HEK293 (cell line): ENCODE measurements around the gene TRAPPC12.

Source experiments
- CTCF ChIA-PET: fragments of 350-600 bp; formaldehyde crosslinking; extraction: SDS; loops from one replicate; lab custom pipeline; 2021; ENCODE audit warnings: antibody characterized with exemption; lab: Yijun Ruan, JAX
- POLR2A ChIA-PET: fragments of 300-600 bp; formaldehyde crosslinking; extraction: SDS; loops from one replicate; lab custom pipeline; 2020; ENCODE audit warnings: antibody characterized with exemption, inconsistent platforms; lab: Yijun Ruan, JAX
- H3K27ac ChIP-seq: fragments of 200-500 bp; sonication (Bioruptor generic); 2 replicates; pipeline ENCODE4 v1.5.1; 2014; ENCODE audit warnings: low read depth, low read length, control low read depth, inconsistent platforms; ENCODE audit errors: extremely low read depth
- H3K36me3 ChIP-seq, 2 experiments: fragments of 200-500 bp in 1 of 2; sonication (Bioruptor generic) in 1 of 2; 1 replicate in 1 of 2; 2 replicates in 1 of 2; pipeline ENCODE4 v1.5.1; 2014 to 2017; ENCODE audit warnings: inconsistent platforms in 2 of 2, low read length in 2 of 2; ENCODE audit not compliant: control insufficient read depth in 2 of 2, insufficient read depth in 1 of 2
- H3K4me1 ChIP-seq: fragments of 200-500 bp; sonication (Bioruptor generic); 2 replicates; pipeline ENCODE4 v1.5.1; 2014; ENCODE audit warnings: mild to moderate bottlenecking, low read length, inconsistent platforms; ENCODE audit not compliant: control insufficient read depth, insufficient read depth
- H3K4me3 ChIP-seq: 2 replicates; pipeline ENCODE4 v1.5.1; 2011; ENCODE audit warnings: low read depth, mild to moderate bottlenecking, control low read depth, low read length, moderate library complexity
- H3K9me3 ChIP-seq: fragments of 200-500 bp; sonication (Bioruptor generic); 2 replicates; pipeline ENCODE4 v1.5.1; 2014; ENCODE audit warnings: low read depth, low read length, inconsistent platforms; ENCODE audit not compliant: control insufficient read depth, insufficient read depth
- OVOL3 ChIP-seq: fragments of 450-650 bp; formaldehyde crosslinking; IDR thresholded peaks from 2 replicates; pipeline ENCODE4 v1.5.1; 2016; ENCODE audit warnings: missing biosample characterization, missing genetic modification characterization
- PATZ1 ChIP-seq: fragments of 450-650 bp; formaldehyde crosslinking; IDR thresholded peaks from 2 replicates; pipeline ENCODE4 v1.5.1; 2016; ENCODE audit warnings: missing biosample characterization, missing genetic modification characterization
- ZNF121 ChIP-seq: fragments of 450-650 bp; formaldehyde crosslinking; IDR thresholded peaks from 2 replicates; pipeline ENCODE4 v1.5.1; 2016; ENCODE audit warnings: missing biosample characterization, missing genetic modification characterization
- ZNF155 ChIP-seq: fragments of 450-650 bp; formaldehyde crosslinking; IDR thresholded peaks from 2 replicates; pipeline ENCODE4 v1.5.1; 2016; ENCODE audit warnings: missing biosample characterization, missing genetic modification characterization
- ZNF26 ChIP-seq: fragments of 450-650 bp; formaldehyde crosslinking; IDR thresholded peaks from 2 replicates; pipeline ENCODE4 v1.5.1; 2016; ENCODE audit warnings: missing biosample characterization, missing genetic modification characterization
- ZNF501 ChIP-seq: fragments of 450-650 bp; formaldehyde crosslinking; IDR thresholded peaks from 2 replicates; pipeline ENCODE4 v1.5.1; 2016; ENCODE audit warnings: missing biosample characterization, missing genetic modification characterization
- ZNF544 ChIP-seq: fragments of 450-650 bp; formaldehyde crosslinking; IDR thresholded peaks from 2 replicates; pipeline ENCODE4 v1.5.0; 2017; ENCODE audit warnings: missing biosample characterization, missing genetic modification characterization
- ZNF624 ChIP-seq: fragments of 450-650 bp; formaldehyde crosslinking; IDR thresholded peaks from 2 replicates; pipeline ENCODE4 v1.5.1; 2017; ENCODE audit warnings: missing biosample characterization, missing genetic modification characterization
- ZNF777 ChIP-seq: fragments of 450-650 bp; formaldehyde crosslinking; IDR thresholded peaks from 2 replicates; pipeline ENCODE4 v1.5.1; 2017; ENCODE audit warnings: missing biosample characterization, missing genetic modification characterization, borderline replicate concordance
- ZSCAN23 ChIP-seq: fragments of 450-650 bp; formaldehyde crosslinking; IDR thresholded peaks from 2 replicates; pipeline ENCODE4 v1.5.1; 2016; ENCODE audit warnings: missing biosample characterization, missing genetic modification characterization
- TF ChIP-seq, protein P1 (sequence below): fragments of 450-650 bp; formaldehyde crosslinking; IDR thresholded peaks from 2 replicates; pipeline ENCODE4 v1.5.1; 2017; ENCODE audit warnings: missing biosample characterization, mild to moderate bottlenecking, missing genetic modification characterization, moderate library complexity
- TF ChIP-seq, protein P2 (sequence below): fragments of 450-650 bp; formaldehyde crosslinking; IDR thresholded peaks from 2 replicates; pipeline ENCODE4 v1.5.1; 2016; ENCODE audit warnings: missing biosample characterization, missing genetic modification characterization, borderline replicate concordance
- TF ChIP-seq, protein P3 (sequence below): fragments of 450-650 bp; formaldehyde crosslinking; IDR thresholded peaks from 2 replicates; pipeline ENCODE4 v1.5.1; 2016; ENCODE audit warnings: missing biosample characterization, missing genetic modification characterization, low read depth
- TF ChIP-seq, protein P4 (sequence below): fragments of 450-650 bp; formaldehyde crosslinking; IDR thresholded peaks from 2 replicates; pipeline ENCODE4 v1.5.1; 2017; ENCODE audit warnings: missing biosample characterization, missing genetic modification characterization

Gene TRAPPC12

DNA sequence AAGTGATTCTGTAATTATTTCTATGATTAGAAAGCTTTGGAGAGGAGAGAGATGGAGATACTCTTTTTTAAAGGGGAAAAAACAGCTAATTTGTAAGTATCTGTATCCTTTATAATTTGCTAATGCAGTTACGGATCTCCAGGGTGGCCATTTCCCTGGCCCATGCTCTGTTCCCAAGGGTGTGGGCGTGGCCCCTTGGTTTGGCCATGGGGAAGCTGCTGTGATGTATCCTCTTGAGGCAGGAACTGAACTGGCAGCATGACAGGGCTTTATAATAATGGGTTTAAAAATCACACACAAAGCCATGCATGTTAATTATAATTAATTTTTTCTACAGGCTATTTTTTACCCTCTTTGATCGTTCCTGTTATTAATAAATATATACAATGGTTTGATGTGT, 27.0 kb downstream of the TRAPPC12 start (continued):
- no peak for TF ChIP-seq PATZ1 (tag by site-specific recombination)
- TF ChIP-seq, protein P1, sequence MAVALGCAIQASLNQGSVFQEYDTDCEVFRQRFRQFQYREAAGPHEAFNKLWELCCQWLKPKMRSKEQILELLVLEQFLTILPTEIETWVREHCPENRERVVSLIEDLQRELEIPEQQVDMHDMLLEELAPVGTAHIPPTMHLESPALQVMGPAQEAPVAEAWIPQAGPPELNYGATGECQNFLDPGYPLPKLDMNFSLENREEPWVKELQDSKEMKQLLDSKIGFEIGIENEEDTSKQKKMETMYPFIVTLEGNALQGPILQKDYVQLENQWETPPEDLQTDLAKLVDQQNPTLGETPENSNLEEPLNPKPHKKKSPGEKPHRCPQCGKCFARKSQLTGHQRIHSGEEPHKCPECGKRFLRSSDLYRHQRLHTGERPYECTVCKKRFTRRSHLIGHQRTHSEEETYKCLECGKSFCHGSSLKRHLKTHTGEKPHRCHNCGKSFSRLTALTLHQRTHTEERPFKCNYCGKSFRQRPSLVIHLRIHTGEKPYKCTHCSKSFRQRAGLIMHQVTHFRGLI (tag by site-specific recombination) = no peak
- TF ChIP-seq ZNF121 (tag by site-specific recombination) = no peak

DNA sequence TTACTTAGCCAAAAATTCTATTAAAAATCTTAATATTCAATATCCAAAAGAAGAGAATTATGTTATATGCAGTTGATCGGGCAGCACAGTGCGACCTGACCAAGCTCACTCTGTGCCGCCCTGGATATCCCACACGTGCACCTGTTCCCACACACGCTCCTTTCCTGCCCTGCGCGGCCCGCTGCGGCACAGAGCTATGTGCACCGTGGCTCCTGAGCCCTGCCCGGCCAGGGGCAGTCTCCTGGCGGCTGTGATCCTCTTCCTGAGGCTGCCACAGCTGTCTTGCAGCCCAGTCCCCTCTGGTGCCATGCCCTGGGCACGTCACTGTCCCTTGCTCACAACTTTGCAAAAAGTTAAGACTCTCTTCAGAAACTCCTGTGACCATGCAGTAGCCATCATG, 29.3 kb downstream of the TRAPPC12 start:
- Histone ChIP-seq H3K36me3 (peaks cover 0 to 21% of the 10 kb centered on the region in 2 experiments), H3K27ac (no peak overlapping the region), H3K4me3 (no peak overlapping the region)
- TF ChIP-seq ZSCAN23 (tag by site-specific recombination) = no peak
- no peak for TF ChIP-seq ZNF624
- no peak for TF ChIP-seq ZNF155 (tag by site-specific recombination)
- TF ChIP-seq, protein P2, sequence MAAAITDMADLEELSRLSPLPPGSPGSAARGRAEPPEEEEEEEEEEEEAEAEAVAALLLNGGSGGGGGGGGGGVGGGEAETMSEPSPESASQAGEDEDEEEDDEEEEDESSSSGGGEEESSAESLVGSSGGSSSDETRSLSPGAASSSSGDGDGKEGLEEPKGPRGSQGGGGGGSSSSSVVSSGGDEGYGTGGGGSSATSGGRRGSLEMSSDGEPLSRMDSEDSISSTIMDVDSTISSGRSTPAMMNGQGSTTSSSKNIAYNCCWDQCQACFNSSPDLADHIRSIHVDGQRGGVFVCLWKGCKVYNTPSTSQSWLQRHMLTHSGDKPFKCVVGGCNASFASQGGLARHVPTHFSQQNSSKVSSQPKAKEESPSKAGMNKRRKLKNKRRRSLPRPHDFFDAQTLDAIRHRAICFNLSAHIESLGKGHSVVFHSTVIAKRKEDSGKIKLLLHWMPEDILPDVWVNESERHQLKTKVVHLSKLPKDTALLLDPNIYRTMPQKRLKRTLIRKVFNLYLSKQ (tag by site-specific recombination) = no peak
- TF ChIP-seq OVOL3 (tag by site-specific recombination) = no peak
- TF ChIP-seq, protein P3, sequence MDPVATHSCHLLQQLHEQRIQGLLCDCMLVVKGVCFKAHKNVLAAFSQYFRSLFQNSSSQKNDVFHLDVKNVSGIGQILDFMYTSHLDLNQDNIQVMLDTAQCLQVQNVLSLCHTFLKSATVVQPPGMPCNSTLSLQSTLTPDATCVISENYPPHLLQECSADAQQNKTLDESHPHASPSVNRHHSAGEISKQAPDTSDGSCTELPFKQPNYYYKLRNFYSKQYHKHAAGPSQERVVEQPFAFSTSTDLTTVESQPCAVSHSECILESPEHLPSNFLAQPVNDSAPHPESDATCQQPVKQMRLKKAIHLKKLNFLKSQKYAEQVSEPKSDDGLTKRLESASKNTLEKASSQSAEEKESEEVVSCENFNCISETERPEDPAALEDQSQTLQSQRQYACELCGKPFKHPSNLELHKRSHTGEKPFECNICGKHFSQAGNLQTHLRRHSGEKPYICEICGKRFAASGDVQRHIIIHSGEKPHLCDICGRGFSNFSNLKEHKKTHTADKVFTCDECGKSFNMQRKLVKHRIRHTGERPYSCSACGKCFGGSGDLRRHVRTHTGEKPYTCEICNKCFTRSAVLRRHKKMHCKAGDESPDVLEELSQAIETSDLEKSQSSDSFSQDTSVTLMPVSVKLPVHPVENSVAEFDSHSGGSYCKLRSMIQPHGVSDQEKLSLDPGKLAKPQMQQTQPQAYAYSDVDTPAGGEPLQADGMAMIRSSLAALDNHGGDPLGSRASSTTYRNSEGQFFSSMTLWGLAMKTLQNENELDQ = no peak
- no peak for TF ChIP-seq ZNF777 (tag by site-specific recombination)
- TF ChIP-seq, protein P4, sequence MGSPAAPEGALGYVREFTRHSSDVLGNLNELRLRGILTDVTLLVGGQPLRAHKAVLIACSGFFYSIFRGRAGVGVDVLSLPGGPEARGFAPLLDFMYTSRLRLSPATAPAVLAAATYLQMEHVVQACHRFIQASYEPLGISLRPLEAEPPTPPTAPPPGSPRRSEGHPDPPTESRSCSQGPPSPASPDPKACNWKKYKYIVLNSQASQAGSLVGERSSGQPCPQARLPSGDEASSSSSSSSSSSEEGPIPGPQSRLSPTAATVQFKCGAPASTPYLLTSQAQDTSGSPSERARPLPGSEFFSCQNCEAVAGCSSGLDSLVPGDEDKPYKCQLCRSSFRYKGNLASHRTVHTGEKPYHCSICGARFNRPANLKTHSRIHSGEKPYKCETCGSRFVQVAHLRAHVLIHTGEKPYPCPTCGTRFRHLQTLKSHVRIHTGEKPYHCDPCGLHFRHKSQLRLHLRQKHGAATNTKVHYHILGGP (tag by site-specific recombination) = no peak
- TF ChIP-seq ZNF501 (tag by site-specific recombination) = no peak
- no peak for TF ChIP-seq ZNF26 (tag by site-specific recombination)
- no peak for TF ChIP-seq ZNF544 (tag by site-specific recombination)
- TF ChIP-seq, all 188 proteins: peak for 0
- H3K9me3 ChIP-seq = no peaks in the 10 kb centered on the region
- CTCF ChIA-PET = interaction anchor here (2.0 kb wide), 1 partner anchor 15 kb away, joined by 8 read pairs; no protein-coding TSS in a partner anchor
- no peaks in the 10 kb centered on the region for H3K4me1 ChIP-seq
- POLR2A ChIA-PET = no interaction called here
